Mesothelial cell of epicardium (in vitro differentiated cells): ENCODE data around the gene TNFRSF19. TPM values are rescaled to one million over a fixed set of nuclear protein-coding genes. Genes with fewer than 3 reads are reported as not detected.

Experiments
- DNase-seq, 2 experiments: peaks; one replicate each; pipeline ENCODE4 v3.0.0; 2021; ENCODE audit warnings: low spot score in 2 of 2; ENCODE audit not compliant: unreplicated experiment in 2 of 2
- H3K27ac Mint-ChIP-seq: 2 replicates; pipeline ENCODE4 v1.8.0; 2021; ENCODE audit warnings: mixed read lengths
- H3K27me3 Mint-ChIP-seq: 2 replicates; pipeline ENCODE4 v1.8.0; 2021; ENCODE audit warnings: low read depth, mixed read lengths
- H3K36me3 Mint-ChIP-seq: 2 replicates; pipeline ENCODE4 v1.8.0; 2021; ENCODE audit warnings: mixed read lengths
- H3K4me1 Mint-ChIP-seq: 2 replicates; pipeline ENCODE4 v1.8.0; 2021; ENCODE audit warnings: mixed read lengths
- H3K4me3 Mint-ChIP-seq: 2 replicates; pipeline ENCODE4 v1.8.0; 2021; ENCODE audit warnings: mild to moderate bottlenecking, moderate library complexity, mixed read lengths
- H3K9me3 Mint-ChIP-seq: 2 replicates; pipeline ENCODE4 v1.8.0; 2021; ENCODE audit warnings: mixed read lengths
- CTCF ChIP-seq: fragments of 200-600 bp; sonication (generic); IDR thresholded peaks from one replicate; pipeline ENCODE4 v1.5.0; 2021; ENCODE audit warnings: antibody characterized with exemption; ENCODE audit not compliant: unreplicated experiment
- total RNA-seq: library from RNA; stranded (reverse); gene quantifications from 3 replicates; pipeline ENCODE4 v1.2.1, GENCODE V29; 2021

Gene TNFRSF19
- total RNA-seq, 1 donor from 2014 or later: 43.5 TPM

DNA sequence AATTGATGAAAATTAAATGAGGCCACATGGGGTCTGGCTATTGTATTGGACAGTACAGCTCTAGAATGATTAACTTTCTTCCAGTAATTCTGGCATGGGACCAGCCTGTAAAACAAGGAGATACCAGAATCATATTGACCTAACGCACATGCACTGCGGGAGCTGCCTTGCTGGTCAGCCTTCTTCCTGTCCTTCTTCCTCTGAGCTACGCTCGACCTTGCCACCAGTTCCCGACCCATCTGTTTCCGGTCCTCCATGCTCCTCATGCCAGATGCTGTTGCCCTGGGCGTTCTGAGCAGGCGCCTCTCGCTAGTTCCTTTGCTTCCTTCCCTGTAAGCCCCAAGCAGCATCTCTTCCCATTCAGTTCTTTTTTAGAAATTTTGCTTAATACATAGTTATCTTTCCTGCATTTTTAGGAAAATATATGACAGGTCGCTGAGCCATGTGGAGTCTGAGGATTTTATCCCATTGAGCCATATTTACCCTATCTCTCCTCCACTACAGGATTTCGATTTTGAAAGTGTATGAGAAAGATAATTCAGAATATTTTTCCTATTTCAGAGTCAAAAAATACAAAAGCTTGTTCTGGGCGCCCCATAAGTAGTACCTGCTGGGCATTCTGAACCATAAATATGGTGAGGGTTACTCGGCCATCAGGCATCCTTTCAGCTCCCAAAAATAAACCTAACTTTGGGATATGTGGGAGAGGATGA, 38.6 kb downstream of the TNFRSF19 start:
- Mint-ChIP-seq H3K4me1 (peaks cover 38% of the 10 kb centered on the region), H3K27me3 (no peaks in the 10 kb centered on the region), H3K4me3 (no peak overlapping the region), H3K36me3 (peaks cover 6% of the 10 kb centered on the region), H3K27ac (peak overlapping the region; percentile 28), H3K9me3 (no peaks in the 10 kb centered on the region)
- no peak for TF ChIP-seq CTCF
- no peak for DNase-seq

- no peak overlapping the region for H3K4me3 Mint-ChIP-seq
- peak overlapping the region; percentile 28 for H3K27ac Mint-ChIP-seq
- no peaks in the 10 kb centered on the region for H3K27me3 Mint-ChIP-seq
- peaks cover 8% of the 10 kb centered on the region for H3K36me3 Mint-ChIP-seq
- H3K9me3 Mint-ChIP-seq: no peaks in the 10 kb centered on the region
- TF ChIP-seq CTCF: no peak
- H3K4me1 Mint-ChIP-seq: peaks cover 38% of the 10 kb centered on the region
- DNase-seq: no peak
Measured at GRCh38 chr13:23609414-23609760, 39.2 kb downstream of the TNFRSF19 start.

GRCh38 chr13:23609874-23610576, 39.8 kb downstream of the TNFRSF19 start:
- Mint-ChIP-seq H3K9me3 (no peaks in the 10 kb centered on the region), H3K4me1 (peaks cover 38% of the 10 kb centered on the region), H3K4me3 (no peak overlapping the region), H3K27ac (peak overlapping the region; percentile 78), H3K36me3 (peaks cover 8% of the 10 kb centered on the region), H3K27me3 (no peaks in the 10 kb centered on the region)
- no peak for DNase-seq
- TF ChIP-seq CTCF: no peak

- no peak for TF ChIP-seq CTCF
- H3K27ac Mint-ChIP-seq: peak overlapping the region; percentile 67
- H3K27me3 Mint-ChIP-seq: no peaks in the 10 kb centered on the region
- H3K4me1 Mint-ChIP-seq: peaks cover 42% of the 10 kb centered on the region
- no peak overlapping the region for H3K4me3 Mint-ChIP-seq
- peaks cover 12% of the 10 kb centered on the region for H3K36me3 Mint-ChIP-seq
- DNase-seq: no peak
- H3K9me3 Mint-ChIP-seq: no peaks in the 10 kb centered on the region
Measured at GRCh38 chr13:23610966-23611491, 40.8 kb downstream of the TNFRSF19 start.

- no peak overlapping the region for H3K27ac Mint-ChIP-seq
- H3K4me1 Mint-ChIP-seq: peaks cover 46% of the 10 kb centered on the region
- H3K4me3 Mint-ChIP-seq: no peak overlapping the region
- H3K36me3 Mint-ChIP-seq: peaks cover 12% of the 10 kb centered on the region
- DNase-seq: no peak
- H3K27me3 Mint-ChIP-seq: no peaks in the 10 kb centered on the region
- no peak for TF ChIP-seq CTCF
- no peaks in the 10 kb centered on the region for H3K9me3 Mint-ChIP-seq
Measured at GRCh38 chr13:23612182-23612581, 42.0 kb downstream of the TNFRSF19 start.
